Lower lobe of right lung (tissue), 2 donors: ENCODE measurements around the gene LPO. TPM values are rescaled to one million over a fixed set of nuclear protein-coding genes. Genes with fewer than 3 reads are reported as not detected.

Source experiments
- ATAC-seq, 2 donors: fragments of 200-7000 bp; cut with Tn5 transposase; one replicate each; pipeline ENCODE4 v1.9.1; 2020 to 2022; ENCODE audit warnings: mild to moderate bottlenecking in 2 of 2, moderate library complexity in 2 of 2
- DNase-seq: peaks from one replicate; pipeline ENCODE4 v3.0.0-alpha.2; 2020
- H3K27ac ChIP-seq: fragments of 200-600 bp; one replicate; pipeline ENCODE4 v1.8.0; 2022
- H3K27me3 ChIP-seq: fragments of 200-600 bp; one replicate; pipeline ENCODE4 v1.8.0; 2022; ENCODE audit warnings: low read depth
- H3K36me3 ChIP-seq: fragments of 200-600 bp; one replicate; pipeline ENCODE4 v1.8.0; 2022; ENCODE audit warnings: mild to moderate bottlenecking
- H3K4me1 ChIP-seq: fragments of 200-600 bp; one replicate; pipeline ENCODE4 v1.8.0; 2022
- H3K4me3 ChIP-seq: fragments of 200-600 bp; one replicate; pipeline ENCODE4 v1.8.0; 2022; ENCODE audit warnings: mild to moderate bottlenecking
- H3K9me3 ChIP-seq: fragments of 200-600 bp; one replicate; pipeline ENCODE4 v1.8.0; 2022
- CTCF ChIP-seq: fragments of 200-600 bp; IDR thresholded peaks from one replicate; pipeline ENCODE4 v1.8.0; 2022; ENCODE audit warnings: antibody characterized with exemption, mild to moderate bottlenecking
- intact Hi-C: fragments of 100-400 bp; cut with DNase I; formaldehyde crosslinking; loops from one replicate; pipeline ENCODE4 v1.11.0; 2022
- total RNA-seq: library from RNA; stranded (reverse); fragmentation: NEBNext Ultra II Directional; extraction: Animal tissue kit (Norgen Biotek cat#: 25700); gene quantifications from one replicate; pipeline ENCODE4 v1.2.1, GENCODE V29; 2021
- donor health status: DM: no; HTN: yes; CAD: no; lungs with severe emphysema.

LPO gene
- total RNA-seq, 1 donor from 2014 or later, result not detected

- DNase-seq, result no peak
Observed at GRCh38 chr17:58262149-58262548, 23.8 kb downstream of the LPO start.

GRCh38 chr17:58263773-58264172 lies 25.4 kb downstream of the LPO start:
- no peak for ATAC-seq
- no peak overlapping the region for H3K4me3 ChIP-seq
- TF ChIP-seq CTCF, result no peak
- no peaks in the 10 kb centered on the region for H3K4me1 ChIP-seq
- intact Hi-C loops, result no loop called here
- no peaks in the 10 kb centered on the region for H3K9me3 ChIP-seq
- H3K27me3 ChIP-seq, result peaks cover 52% of the 10 kb centered on the region
- no peak overlapping the region for H3K27ac ChIP-seq
- no peak for DNase-seq
- H3K36me3 ChIP-seq, result no peaks in the 10 kb centered on the region

More at GRCh38 chr17:58262149-58262548, 23.8 kb downstream of the LPO start:
- TF ChIP-seq CTCF, result no peak
- Histone ChIP-seq H3K27me3 (peaks cover 45% of the 10 kb centered on the region), H3K27ac (no peak overlapping the region), H3K4me1 (no peaks in the 10 kb centered on the region), H3K4me3 (no peak overlapping the region), H3K36me3 (no peaks in the 10 kb centered on the region), H3K9me3 (no peaks in the 10 kb centered on the region)
- ATAC-seq, result no peak
- intact Hi-C loops, result no loop called here

GRCh38 chr17:58264407-58265103 lies 26.2 kb downstream of the LPO start:
- Histone ChIP-seq H3K4me1 (no peaks in the 10 kb centered on the region), H3K9me3 (no peaks in the 10 kb centered on the region), H3K36me3 (no peaks in the 10 kb centered on the region), H3K4me3 (no peak overlapping the region), H3K27ac (no peak overlapping the region), H3K27me3 (peaks cover 56% of the 10 kb centered on the region)
- intact Hi-C loops, result no loop called here
- ATAC-seq, result no peak
- no peak for TF ChIP-seq CTCF
- no peak for DNase-seq

- intact Hi-C loops, result no loop called here
- Histone ChIP-seq H3K4me1 (no peaks in the 10 kb centered on the region), H3K36me3 (no peaks in the 10 kb centered on the region), H3K4me3 (no peak overlapping the region), H3K27ac (no peak overlapping the region), H3K9me3 (no peaks in the 10 kb centered on the region), H3K27me3 (peaks cover 49% of the 10 kb centered on the region)
- DNase-seq (no peak), ATAC-seq (no peak)
- no peak for TF ChIP-seq CTCF
Observed at GRCh38 chr17:58265271-58265670, 26.9 kb downstream of the LPO start.

GRCh38 chr17:58265902-58266875 lies 27.8 kb downstream of the LPO start:
- DNase-seq (no peak), ATAC-seq (no peak)
- H3K27ac ChIP-seq, result no peak overlapping the region
- no peak overlapping the region for H3K4me3 ChIP-seq
- intact Hi-C loops, result no loop called here
- no peaks in the 10 kb centered on the region for H3K4me1 ChIP-seq
- H3K27me3 ChIP-seq, result peaks cover 40% of the 10 kb centered on the region
- H3K36me3 ChIP-seq, result no peaks in the 10 kb centered on the region
- no peaks in the 10 kb centered on the region for H3K9me3 ChIP-seq
- TF ChIP-seq CTCF, result no peak
